ENCODE data around the gene LMLN. TPM values are rescaled to one million over a fixed set of nuclear protein-coding genes. Genes with fewer than 3 reads are reported as not detected.

Gene LMLN
- polyA plus RNA-seq, 1 donor (not counting 4 experiments of a cell fraction or from before 2014, with no cell fraction given) = 5.2 TPM

DNA sequence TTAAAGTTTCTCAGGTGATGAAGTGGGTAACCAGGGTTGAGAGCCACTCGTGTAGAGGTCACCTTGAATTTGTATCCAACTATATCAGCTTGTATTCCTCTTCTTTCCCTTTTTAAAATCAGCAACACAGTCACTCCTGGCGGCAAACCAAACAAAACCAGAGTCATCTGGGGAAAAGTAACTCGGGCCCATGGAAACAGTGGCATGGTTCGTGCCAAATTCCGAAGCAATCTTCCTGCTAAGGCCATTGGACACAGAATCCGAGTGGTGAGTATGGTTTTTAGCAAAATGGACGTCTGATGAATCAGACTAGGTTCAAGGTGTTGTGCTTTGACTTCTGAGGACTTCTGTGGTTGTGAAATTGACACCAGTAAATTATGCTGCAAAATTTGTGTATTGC, 6.1 kb upstream of the LMLN start:
- H3K9me3 ChIP-seq (ENCODE audit: control insufficient read depth, low read depth, low read length) = no peaks in the 10 kb centered on the region
- DNase-seq (ENCODE audit: low read depth, low spot score) = no peak
- no peak overlapping the region for H3K4me2 ChIP-seq (ENCODE audit: control insufficient read depth, extremely low read depth, insufficient read depth, low read depth, low read length)
- peaks cover 25% of the 10 kb centered on the region for H3K4me1 ChIP-seq (ENCODE audit: control insufficient read depth, extremely low read depth, insufficient read depth, low read length)
- no peaks in the 10 kb centered on the region for H3K27me3 ChIP-seq (ENCODE audit: control insufficient read depth, extremely low read depth, insufficient read depth, low read length)
- H3K79me2 ChIP-seq (ENCODE audit: control insufficient read depth, insufficient read depth, low read length) = peaks cover 44% of the 10 kb centered on the region
- TF ChIP-seq, protein P1, sequence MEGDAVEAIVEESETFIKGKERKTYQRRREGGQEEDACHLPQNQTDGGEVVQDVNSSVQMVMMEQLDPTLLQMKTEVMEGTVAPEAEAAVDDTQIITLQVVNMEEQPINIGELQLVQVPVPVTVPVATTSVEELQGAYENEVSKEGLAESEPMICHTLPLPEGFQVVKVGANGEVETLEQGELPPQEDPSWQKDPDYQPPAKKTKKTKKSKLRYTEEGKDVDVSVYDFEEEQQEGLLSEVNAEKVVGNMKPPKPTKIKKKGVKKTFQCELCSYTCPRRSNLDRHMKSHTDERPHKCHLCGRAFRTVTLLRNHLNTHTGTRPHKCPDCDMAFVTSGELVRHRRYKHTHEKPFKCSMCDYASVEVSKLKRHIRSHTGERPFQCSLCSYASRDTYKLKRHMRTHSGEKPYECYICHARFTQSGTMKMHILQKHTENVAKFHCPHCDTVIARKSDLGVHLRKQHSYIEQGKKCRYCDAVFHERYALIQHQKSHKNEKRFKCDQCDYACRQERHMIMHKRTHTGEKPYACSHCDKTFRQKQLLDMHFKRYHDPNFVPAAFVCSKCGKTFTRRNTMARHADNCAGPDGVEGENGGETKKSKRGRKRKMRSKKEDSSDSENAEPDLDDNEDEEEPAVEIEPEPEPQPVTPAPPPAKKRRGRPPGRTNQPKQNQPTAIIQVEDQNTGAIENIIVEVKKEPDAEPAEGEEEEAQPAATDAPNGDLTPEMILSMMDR (optimal IDR thresholded peaks at IDR 0.05 in 1 of 3, IDR thresholded peaks at IDR 0.05 in 1 of 3, conservative IDR thresholded peaks at IDR 0.05 in 1 of 3; ENCODE audit: extremely low read depth in 1 of 3, insufficient read depth in 2 of 3, low read length in 3 of 3) = no peak
- TF ChIP-seq EZH2 (IDR thresholded peaks at IDR 0.05; ENCODE audit: low read length) = no peak
- no peak overlapping the region for H3K27ac ChIP-seq (ENCODE audit: control insufficient read depth, insufficient read depth, low read length)
- no peak overlapping the region for H3K4me3 ChIP-seq (ENCODE audit: control insufficient read depth in 2 of 3, extremely low read depth in 1 of 3, insufficient read depth in 2 of 3, low read depth in 1 of 3, low read length in 3 of 3)
- H3K9ac ChIP-seq (ENCODE audit: control insufficient read depth, extremely low read depth, insufficient read depth, low read length) = no peak overlapping the region
- no peak for FAIRE-seq
- H4K20me1 ChIP-seq (ENCODE audit: control insufficient read depth, extremely low read depth, insufficient read depth, low read length) = peaks cover 9% of the 10 kb centered on the region
- H3K36me3 ChIP-seq (ENCODE audit: control insufficient read depth in 2 of 2, extremely low read depth in 1 of 2, insufficient read depth in 2 of 2, low read length in 2 of 2) = peaks cover 34 to 47% of the 10 kb centered on the region in 2 experiments
- dilution Hi-C loops (cut with MboI; ENCODE audit: extremely low pct_ligation_motif_present, low sequenced_read_pairs) = no loop called here
- H3K9me1 ChIP-seq (ENCODE audit: control insufficient read depth, extremely low read depth, insufficient read depth, low read length) = no peaks in the 10 kb centered on the region
- no peak overlapping the region for H2AFZ ChIP-seq (ENCODE audit: control insufficient read depth, low read length)

DNA sequence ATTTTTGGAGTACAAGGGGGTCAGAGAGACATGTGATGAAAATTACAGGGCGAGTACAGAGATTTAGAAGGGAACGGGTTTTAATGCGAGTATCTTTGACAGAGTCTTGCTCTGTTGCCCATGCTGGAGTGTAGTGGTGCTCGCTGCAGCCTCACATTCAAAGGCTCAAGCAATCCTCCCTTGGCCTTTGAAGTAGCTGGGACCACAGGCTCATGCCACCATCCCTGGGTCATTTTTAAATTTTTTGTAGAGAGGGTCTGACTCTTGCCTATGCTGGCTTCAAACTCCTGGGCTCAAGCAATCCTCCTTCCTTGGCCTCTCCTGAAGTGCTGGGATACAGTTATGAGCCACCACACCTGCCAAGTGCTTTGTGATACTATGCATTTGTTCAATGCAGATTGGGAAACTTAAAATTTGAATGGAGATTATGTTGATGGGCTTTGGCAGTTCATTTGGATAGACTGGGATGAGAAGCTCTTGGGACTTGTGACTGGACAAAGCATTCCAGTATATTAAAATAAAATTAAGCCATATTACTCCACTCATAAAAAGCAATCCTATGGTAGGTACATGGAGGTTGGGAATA, 4.0 kb upstream of the LMLN start:
- dilution Hi-C loops (cut with MboI; ENCODE audit: extremely low pct_ligation_motif_present, low sequenced_read_pairs) = no loop called here
- no peak overlapping the region for H3K27ac ChIP-seq (ENCODE audit: control insufficient read depth, insufficient read depth, low read length)
- peaks cover 33% of the 10 kb centered on the region for H3K4me1 ChIP-seq (ENCODE audit: control insufficient read depth, extremely low read depth, insufficient read depth, low read length)
- H3K9me3 ChIP-seq (ENCODE audit: control insufficient read depth, low read depth, low read length) = no peaks in the 10 kb centered on the region
- no peak overlapping the region for H3K9ac ChIP-seq (ENCODE audit: control insufficient read depth, extremely low read depth, insufficient read depth, low read length)
- H3K9me1 ChIP-seq (ENCODE audit: control insufficient read depth, extremely low read depth, insufficient read depth, low read length) = no peaks in the 10 kb centered on the region
- H3K4me3 ChIP-seq (ENCODE audit: control insufficient read depth in 2 of 3, extremely low read depth in 1 of 3, insufficient read depth in 2 of 3, low read depth in 1 of 3, low read length in 3 of 3) = no peak overlapping the region
- H2AFZ ChIP-seq (ENCODE audit: control insufficient read depth, low read length) = no peak overlapping the region
- FAIRE-seq (no peak), DNase-seq (ENCODE audit: low read depth, low spot score) (no peak)
- H4K20me1 ChIP-seq (ENCODE audit: control insufficient read depth, extremely low read depth, insufficient read depth, low read length) = peaks cover 9% of the 10 kb centered on the region
- H3K79me2 ChIP-seq (ENCODE audit: control insufficient read depth, insufficient read depth, low read length) = peaks cover 35% of the 10 kb centered on the region
- H3K27me3 ChIP-seq (ENCODE audit: control insufficient read depth, extremely low read depth, insufficient read depth, low read length) = no peaks in the 10 kb centered on the region
- no peak for TF ChIP-seq EZH2 (IDR thresholded peaks at IDR 0.05; ENCODE audit: low read length)
- TF ChIP-seq, protein P1 (optimal IDR thresholded peaks at IDR 0.05 in 1 of 3, IDR thresholded peaks at IDR 0.05 in 1 of 3, conservative IDR thresholded peaks at IDR 0.05 in 1 of 3; ENCODE audit: extremely low read depth in 1 of 3, insufficient read depth in 2 of 3, low read length in 3 of 3) = no peak
- no peak overlapping the region for H3K4me2 ChIP-seq (ENCODE audit: control insufficient read depth, extremely low read depth, insufficient read depth, low read depth, low read length)
- peaks cover 34 to 41% of the 10 kb centered on the region in 2 experiments for H3K36me3 ChIP-seq (ENCODE audit: control insufficient read depth in 2 of 2, extremely low read depth in 1 of 2, insufficient read depth in 2 of 2, low read length in 2 of 2)

All from keratinocyte (primary cell).